Fibroblast of pulmonary artery (primary cell): ENCODE data around the gene ARSB.

Experiments used
- DNase-seq: peaks from one replicate; pipeline ENCODE4 v3.0.0-alpha.2; 2010; ENCODE audit warnings: low read depth
- H3K4me3 ChIP-seq: replicated peaks from 2 replicates; pipeline ENCODE4 v1.5.1; 2011; ENCODE audit warnings: low read depth, mild to moderate bottlenecking, control low read depth, low read length, moderate library complexity
- CTCF ChIP-seq: IDR thresholded peaks from 2 replicates; pipeline ENCODE4 v1.5.1; 2011; ENCODE audit warnings: mild to moderate bottlenecking, control low read depth, low read length, inconsistent platforms; ENCODE audit errors: missing control alignments

ARSB gene

GRCh38 chr5:79023947-79024346, 38.8 kb upstream of the ARSB start:
- DNase-seq: no peak
- H3K4me3 ChIP-seq: no peak overlapping the region
- no peak for TF ChIP-seq CTCF

- TF ChIP-seq CTCF: no peak
- DNase-seq: no peak
- no peak overlapping the region for H3K4me3 ChIP-seq
These were observed 38.2 kb upstream of the ARSB start for GRCh38 chr5:79023348-79023747.

GRCh38 chr5:79022771-79023170, 37.7 kb upstream of the ARSB start:
- DNase-seq: no peak
- TF ChIP-seq CTCF: no peak
- no peak overlapping the region for H3K4me3 ChIP-seq

- no peak for TF ChIP-seq CTCF
- DNase-seq: no peak
- no peak overlapping the region for H3K4me3 ChIP-seq
These were observed 36.6 kb upstream of the ARSB start for GRCh38 chr5:79021753-79022152.

- peak overlapping the region; percentile 13 for H3K4me3 ChIP-seq
- peak; percentile 94 for TF ChIP-seq CTCF
- DNase-seq: peak; percentile 86
These were observed 35.9 kb upstream of the ARSB start for GRCh38 chr5:79020861-79021561.

- no peak for DNase-seq
- no peak overlapping the region for H3K4me3 ChIP-seq
- no peak for TF ChIP-seq CTCF
These were observed 29.5 kb upstream of the ARSB start for GRCh38 chr5:79014631-79015030.

- no peak overlapping the region for H3K4me3 ChIP-seq
- no peak for TF ChIP-seq CTCF
- no peak for DNase-seq
These were observed 26.8 kb upstream of the ARSB start for GRCh38 chr5:79011869-79012268.
